T-helper 2 cell treated with Interferon-gamma antibody and Interleukin-4, amounts not matched to agents 5 μg/mL and 100 μg/mL, for 36 hours (primary cell): ENCODE data around the gene RASSF7.
A peak's percentile ranks its signal among the peaks of the same experiment; 100 is the strongest.

ENCODE experiments used
- DNase-seq: peaks from one replicate; pipeline ENCODE4 v3.0.0; 2021; ENCODE audit warnings: low spot score
- H3K27ac Mint-ChIP-seq: one replicate; pipeline ENCODE4 v1.8.0; 2021; ENCODE audit warnings: mild to moderate bottlenecking, mixed read lengths
- H3K27me3 Mint-ChIP-seq: one replicate; pipeline ENCODE4 v1.8.0; 2021; ENCODE audit warnings: low read depth, mixed read lengths
- H3K36me3 Mint-ChIP-seq: one replicate; pipeline ENCODE4 v1.8.0; 2021; ENCODE audit warnings: low read depth, mixed read lengths
- H3K4me1 Mint-ChIP-seq: one replicate; pipeline ENCODE4 v1.8.0; 2021; ENCODE audit warnings: low read depth, mixed read lengths
- H3K4me3 Mint-ChIP-seq: one replicate; pipeline ENCODE4 v1.8.0; 2022; ENCODE audit warnings: mild to moderate bottlenecking, moderate library complexity, mixed read lengths
- H3K9me3 Mint-ChIP-seq: one replicate; pipeline ENCODE4 v1.8.0; 2021; ENCODE audit warnings: mixed read lengths

The RASSF7 gene

DNA sequence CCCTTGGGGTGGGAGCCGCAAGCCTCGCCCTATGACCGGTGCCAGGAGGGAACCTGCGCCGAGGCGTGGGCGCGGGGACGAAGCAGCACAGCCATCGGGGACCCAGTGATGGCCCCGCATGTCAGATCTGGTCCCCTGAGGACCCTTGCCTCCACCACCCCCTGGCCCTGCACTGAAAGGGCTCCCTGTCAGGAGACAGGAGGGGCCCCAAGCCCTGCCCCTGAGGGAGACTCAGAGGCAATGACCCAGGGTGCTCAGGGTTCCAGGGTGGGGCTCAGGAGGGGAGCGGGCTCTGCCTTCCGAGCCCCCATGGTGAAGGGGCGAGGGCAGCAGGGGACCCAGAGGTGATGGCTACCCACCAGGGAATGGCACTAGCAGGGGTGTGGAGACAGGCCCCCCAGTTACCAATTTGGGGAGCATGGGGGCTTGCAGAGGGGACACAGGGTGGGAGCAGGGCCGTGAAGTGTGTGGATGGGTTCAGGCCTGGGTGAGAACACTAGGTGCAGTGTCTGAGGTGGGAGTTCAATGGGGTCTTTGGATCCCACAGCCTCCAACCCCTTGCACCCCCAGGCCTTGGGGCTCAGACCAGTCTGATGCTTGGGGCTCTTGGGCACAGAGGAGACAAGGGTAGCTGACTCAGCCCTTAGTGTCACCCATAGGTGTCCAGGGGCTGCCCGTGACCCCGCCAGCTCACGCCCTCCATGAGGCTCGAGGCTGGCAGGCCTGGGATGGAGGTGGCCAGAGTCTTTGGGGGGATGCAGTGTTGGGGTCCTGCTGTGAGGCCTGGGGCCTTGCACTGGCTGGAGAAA, 22.9 kb upstream of the RASSF7 start:
- Mint-ChIP-seq H3K4me3 (peak overlapping the region; percentile 51), H3K27me3 (no peaks in the 10 kb centered on the region), H3K27ac (no peak overlapping the region)

DNA sequence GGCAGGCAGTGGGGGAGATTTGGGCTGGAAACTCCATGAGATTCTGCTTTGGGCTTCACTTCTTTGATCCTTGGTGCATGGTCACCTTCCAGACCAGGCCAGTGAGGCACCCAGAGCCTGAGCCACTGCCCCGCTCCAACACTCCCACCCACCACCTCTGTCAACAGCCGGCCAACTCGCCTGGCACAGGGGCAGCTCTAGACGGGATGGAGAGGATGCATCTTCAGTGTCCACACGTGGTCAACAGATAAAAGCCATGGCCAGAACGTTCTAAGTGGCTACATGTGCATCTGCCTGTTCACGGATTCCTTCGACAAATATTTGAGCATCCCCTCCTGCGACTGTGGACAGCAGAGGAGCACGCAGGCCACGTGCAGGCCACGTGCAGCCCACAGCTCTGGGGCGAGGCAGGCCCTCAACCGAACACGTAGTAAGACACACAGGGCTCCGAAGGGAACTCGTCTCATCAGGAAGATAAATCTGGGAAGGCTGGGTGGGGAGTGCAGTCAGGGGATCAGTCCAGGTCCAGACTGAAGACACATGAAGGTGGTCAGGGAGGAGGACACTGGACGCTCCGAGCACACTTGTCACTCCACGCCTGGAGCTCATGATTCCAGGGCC, 22.2 kb upstream of the RASSF7 start:
- H3K27ac Mint-ChIP-seq: no peak overlapping the region
- H3K27me3 Mint-ChIP-seq: no peaks in the 10 kb centered on the region
- no peak for DNase-seq
- H3K4me3 Mint-ChIP-seq: no peak overlapping the region
- H3K36me3 Mint-ChIP-seq: no peaks in the 10 kb centered on the region
- H3K4me1 Mint-ChIP-seq: peaks cover 6% of the 10 kb centered on the region
- H3K9me3 Mint-ChIP-seq: no peaks in the 10 kb centered on the region

More for the DNA sequence above, 22.9 kb upstream of the RASSF7 start:
- Mint-ChIP-seq H3K36me3 (no peaks in the 10 kb centered on the region), H3K9me3 (no peaks in the 10 kb centered on the region), H3K4me1 (peaks cover 6% of the 10 kb centered on the region)
- no peak for DNase-seq

DNA sequence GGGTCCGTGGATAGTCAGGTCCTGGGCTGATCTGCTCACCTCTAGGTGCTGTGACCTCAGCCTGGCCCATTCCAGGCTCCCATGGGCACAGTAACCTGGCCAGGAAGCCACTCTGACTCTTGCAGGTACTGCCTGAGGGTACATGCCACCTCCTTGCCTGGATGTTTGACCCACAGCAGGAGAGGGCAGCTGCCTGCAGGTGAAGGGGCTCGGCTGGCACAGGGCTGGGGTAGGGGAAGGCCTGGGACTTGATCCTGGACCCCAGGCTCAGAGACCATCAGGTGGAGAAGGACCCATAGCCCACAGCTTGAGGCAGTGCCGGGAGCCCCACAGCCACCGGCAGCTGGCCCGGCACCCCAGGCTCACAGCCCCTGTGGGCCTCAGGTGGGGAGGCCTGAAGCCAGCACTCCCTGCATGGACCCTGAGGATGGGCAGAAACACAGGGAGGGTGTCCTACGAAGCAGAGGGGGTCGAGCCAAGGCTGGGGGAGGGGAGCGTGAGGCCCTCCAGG, 20.7 kb upstream of the RASSF7 start:
- Mint-ChIP-seq H3K27ac (no peak overlapping the region), H3K4me3 (no peak overlapping the region), H3K36me3 (no peaks in the 10 kb centered on the region), H3K27me3 (no peaks in the 10 kb centered on the region), H3K9me3 (no peaks in the 10 kb centered on the region), H3K4me1 (peaks cover 6% of the 10 kb centered on the region)
- no peak for DNase-seq

DNA sequence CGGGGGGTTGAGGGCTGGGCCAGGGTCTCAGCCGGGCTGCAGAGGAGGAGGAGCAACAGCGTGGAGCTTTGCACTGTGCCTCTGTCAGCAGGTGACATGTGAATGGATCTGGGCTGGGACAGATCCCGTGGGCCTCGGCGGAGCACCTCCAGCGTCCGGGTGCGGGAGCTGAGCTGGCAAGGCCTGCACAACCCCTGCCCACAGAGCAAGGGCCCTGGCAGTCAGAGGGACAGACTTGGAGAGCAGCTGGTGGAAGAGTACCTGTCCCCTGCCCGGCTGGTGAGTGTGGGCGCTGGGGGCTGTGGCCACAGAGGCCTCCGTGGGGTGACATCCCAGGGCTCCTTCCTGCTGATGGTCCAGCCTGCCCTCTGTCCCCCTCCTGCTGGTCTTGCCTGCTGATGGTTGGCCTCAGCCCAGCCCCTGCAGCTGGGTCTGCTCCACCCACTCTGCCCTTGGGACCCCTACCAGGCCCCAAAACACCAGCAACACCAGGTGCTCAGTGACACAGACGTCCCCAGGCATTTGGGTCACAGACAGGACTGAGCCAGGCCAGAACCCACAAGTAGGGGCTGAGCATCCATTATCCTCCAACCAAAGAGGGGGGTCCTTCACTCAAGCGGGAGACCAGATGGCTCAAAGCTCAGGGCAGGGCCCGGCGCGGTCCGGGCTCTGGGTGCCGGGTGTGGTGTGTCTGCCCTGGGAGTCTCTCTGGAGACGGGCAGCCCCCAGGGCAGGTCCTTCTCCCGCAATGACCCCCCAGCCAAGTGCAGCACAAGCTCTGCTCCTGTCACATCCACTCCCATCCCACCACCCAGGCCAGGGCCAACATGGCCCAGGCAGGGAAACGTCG, 20.0 kb upstream of the RASSF7 start:
- no peaks in the 10 kb centered on the region for H3K36me3 Mint-ChIP-seq

DNA sequence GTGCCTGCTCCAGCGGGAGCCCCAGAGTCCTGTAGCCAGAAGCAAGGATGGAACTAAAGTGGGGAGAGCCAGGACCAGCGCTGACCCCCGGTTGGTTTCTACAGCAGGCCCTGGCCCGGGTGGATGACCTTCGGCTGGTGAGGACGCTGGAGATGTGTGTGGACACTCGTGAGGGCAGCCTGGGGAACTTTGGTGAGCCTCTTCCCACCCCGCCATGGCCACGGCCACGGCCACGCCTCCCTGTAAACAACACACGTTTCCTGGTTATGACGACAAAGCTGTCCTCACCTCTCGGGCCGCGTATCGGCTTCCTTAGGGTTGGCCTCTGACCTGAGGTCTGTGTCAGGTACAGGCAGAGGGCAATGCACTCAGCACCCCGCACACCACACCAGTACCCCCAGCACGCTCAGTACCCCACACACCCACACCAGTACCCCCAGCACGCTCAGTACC, 19.3 kb upstream of the RASSF7 start:
- Mint-ChIP-seq H3K27me3 (no peaks in the 10 kb centered on the region), H3K9me3 (no peaks in the 10 kb centered on the region)
- DNase-seq: no peak

More for the DNA sequence above, 20.0 kb upstream of the RASSF7 start:
- H3K27me3 Mint-ChIP-seq: no peaks in the 10 kb centered on the region
- no peak overlapping the region for H3K27ac Mint-ChIP-seq
- peaks cover 6% of the 10 kb centered on the region for H3K4me1 Mint-ChIP-seq
- no peak for DNase-seq
- no peak overlapping the region for H3K4me3 Mint-ChIP-seq
- no peaks in the 10 kb centered on the region for H3K9me3 Mint-ChIP-seq

DNA sequence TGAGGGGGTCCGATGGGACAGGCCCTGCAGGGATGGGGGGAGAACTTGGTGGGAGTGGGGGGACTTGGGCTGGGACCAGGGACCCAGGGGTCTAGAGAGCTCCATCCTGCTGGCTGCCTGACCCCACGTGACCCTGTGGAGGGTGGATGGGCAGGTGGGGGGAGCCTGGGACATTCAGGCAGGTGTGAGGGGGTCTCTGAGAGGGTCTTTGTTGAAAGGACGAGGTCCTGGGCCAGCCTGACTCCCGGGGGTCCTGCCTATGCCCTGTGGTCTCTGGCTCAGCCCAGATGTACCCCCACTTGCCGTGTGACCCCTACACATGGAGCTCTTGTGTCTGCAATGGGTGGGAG, 16.0 kb upstream of the RASSF7 start:
- H3K9me3 Mint-ChIP-seq: no peaks in the 10 kb centered on the region
- H3K4me1 Mint-ChIP-seq: no peaks in the 10 kb centered on the region
- no peak overlapping the region for H3K27ac Mint-ChIP-seq
- no peaks in the 10 kb centered on the region for H3K36me3 Mint-ChIP-seq
- H3K4me3 Mint-ChIP-seq: no peak overlapping the region
- DNase-seq: no peak
- H3K27me3 Mint-ChIP-seq: no peaks in the 10 kb centered on the region

More for the DNA sequence above, 19.3 kb upstream of the RASSF7 start:
- H3K4me3 Mint-ChIP-seq: no peak overlapping the region
- no peak overlapping the region for H3K27ac Mint-ChIP-seq
- H3K36me3 Mint-ChIP-seq: no peaks in the 10 kb centered on the region
- H3K4me1 Mint-ChIP-seq: peaks cover 3% of the 10 kb centered on the region

DNA sequence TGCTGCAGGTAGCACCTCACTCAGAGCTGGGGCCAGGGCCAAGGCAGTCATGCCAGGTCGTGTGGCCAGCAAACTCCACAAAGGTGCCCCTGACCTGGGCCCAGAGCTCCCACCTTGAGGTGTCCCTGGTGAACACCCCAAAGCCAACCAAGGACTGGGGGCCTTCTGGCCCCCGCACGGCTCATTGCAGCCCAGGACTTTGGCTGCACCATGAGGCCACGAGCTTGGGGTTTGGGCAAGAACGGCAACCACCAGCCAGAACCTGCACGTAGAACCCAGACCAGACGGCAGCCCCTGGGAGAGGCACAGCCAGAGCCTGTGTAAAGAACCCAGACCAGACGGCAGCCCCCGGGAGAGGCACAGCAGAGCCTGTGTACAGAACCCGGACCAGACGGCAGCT, 15.6 kb upstream of the RASSF7 start:
- no peak for DNase-seq
- Mint-ChIP-seq H3K36me3 (no peaks in the 10 kb centered on the region), H3K4me1 (no peaks in the 10 kb centered on the region), H3K27ac (no peak overlapping the region), H3K9me3 (no peaks in the 10 kb centered on the region), H3K27me3 (no peaks in the 10 kb centered on the region), H3K4me3 (no peak overlapping the region)

DNA sequence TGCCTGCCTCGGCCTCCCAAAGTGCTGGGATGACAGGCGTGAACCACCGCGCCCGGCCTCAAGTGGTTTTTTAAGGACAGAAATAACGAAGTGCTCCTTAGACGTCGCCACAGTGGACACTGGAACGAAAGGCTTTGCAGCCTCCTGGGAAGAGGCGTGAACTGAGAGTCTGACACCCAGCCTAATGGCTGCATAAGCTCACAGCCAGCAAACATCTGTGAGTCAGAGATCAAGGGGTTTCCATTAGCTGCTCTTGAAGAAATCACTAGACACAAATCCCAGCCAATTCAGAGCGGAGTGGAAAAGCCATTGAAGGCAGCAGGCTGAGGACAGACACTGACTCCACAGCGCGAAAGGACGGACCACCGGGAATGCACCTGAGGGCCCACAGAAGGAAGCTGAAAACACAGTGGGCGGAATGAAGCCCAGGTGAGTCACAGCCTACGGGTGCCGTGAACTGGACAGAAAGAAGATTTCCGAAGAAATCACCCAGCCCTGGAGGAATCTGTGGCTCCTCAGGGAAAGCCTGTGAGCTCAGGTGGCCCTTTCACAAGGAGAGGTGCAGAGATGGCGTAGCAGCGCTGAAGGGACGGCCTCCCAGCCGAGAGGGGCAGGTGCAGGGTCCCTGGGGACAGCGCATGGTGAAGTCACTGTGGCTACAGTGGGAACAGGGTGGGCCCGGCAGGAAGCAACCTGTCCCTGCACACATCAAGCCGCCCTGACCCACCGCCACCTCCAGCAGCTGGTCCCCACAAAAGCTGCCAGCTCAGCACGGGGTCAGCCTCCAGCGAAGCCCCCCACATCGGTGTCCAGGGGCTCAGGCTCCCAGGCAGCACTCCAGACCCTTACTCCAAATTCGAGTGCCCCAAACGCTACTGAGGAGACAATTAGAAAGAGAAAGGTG, 11.8 kb upstream of the RASSF7 start:
- H3K27ac Mint-ChIP-seq: no peak overlapping the region
- H3K9me3 Mint-ChIP-seq: no peaks in the 10 kb centered on the region
- DNase-seq: no peak
- H3K4me3 Mint-ChIP-seq: no peak overlapping the region
- no peaks in the 10 kb centered on the region for H3K36me3 Mint-ChIP-seq
- H3K4me1 Mint-ChIP-seq: no peaks in the 10 kb centered on the region
- no peaks in the 10 kb centered on the region for H3K27me3 Mint-ChIP-seq

DNA sequence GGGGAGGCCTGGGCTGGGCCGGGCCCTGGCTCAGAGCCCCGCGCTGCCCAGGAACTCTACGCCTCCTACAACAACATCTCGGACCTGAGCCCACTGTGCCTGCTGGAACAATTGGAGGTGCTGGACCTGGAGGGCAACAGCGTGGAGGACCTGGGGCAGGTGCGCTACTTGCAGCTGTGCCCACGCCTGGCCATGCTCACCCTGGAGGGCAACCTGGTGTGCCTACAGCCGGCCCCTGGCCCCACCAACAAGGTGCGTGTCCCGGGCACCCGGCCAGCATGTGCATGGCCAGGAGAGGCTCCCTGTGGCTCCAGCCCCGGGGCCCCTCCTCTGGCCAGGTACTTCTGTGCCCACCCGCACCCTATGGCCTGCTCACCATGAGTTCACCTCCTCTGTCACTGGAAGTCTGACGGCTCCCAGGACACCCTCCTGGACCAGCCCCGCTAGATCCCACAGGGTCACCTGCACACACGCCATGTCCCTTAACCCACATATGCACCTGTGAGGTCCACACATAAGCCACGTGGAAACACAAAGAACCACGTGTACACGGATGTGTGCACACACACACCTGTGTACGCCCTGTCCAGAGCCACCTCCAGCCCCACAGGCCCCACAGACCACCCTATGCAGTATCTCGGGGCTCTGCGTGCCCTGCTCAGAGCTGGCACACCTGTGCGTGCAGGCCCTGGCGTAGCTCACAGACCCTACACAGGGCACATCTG, 10.6 kb upstream of the RASSF7 start:
- no peaks in the 10 kb centered on the region for H3K4me1 Mint-ChIP-seq
- no peaks in the 10 kb centered on the region for H3K36me3 Mint-ChIP-seq
- no peak for DNase-seq
- H3K27me3 Mint-ChIP-seq: no peaks in the 10 kb centered on the region
- H3K9me3 Mint-ChIP-seq: no peaks in the 10 kb centered on the region
- no peak overlapping the region for H3K4me3 Mint-ChIP-seq
- H3K27ac Mint-ChIP-seq: no peak overlapping the region

DNA sequence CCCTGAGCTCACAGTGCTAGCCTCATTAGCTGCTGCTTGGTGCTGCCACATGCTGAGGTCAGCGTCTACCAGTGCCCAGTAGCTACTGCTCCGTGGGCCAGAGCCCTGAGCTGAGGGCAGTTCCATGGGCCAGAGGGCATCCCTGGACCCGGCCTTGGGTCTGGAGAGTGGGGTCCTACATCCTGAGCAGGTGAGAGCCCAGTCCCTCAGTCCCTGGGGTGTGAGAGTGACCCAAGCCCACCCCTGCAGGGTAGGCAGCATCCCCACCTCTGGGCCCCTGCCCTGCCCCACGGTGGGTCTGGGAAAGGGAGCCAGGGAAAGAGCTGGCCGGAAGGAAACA, 10.1 kb upstream of the RASSF7 start:
- no peaks in the 10 kb centered on the region for H3K4me1 Mint-ChIP-seq
- no peaks in the 10 kb centered on the region for H3K27me3 Mint-ChIP-seq
- no peaks in the 10 kb centered on the region for H3K9me3 Mint-ChIP-seq
- no peak overlapping the region for H3K27ac Mint-ChIP-seq
- DNase-seq: no peak
- H3K4me3 Mint-ChIP-seq: no peak overlapping the region
- no peaks in the 10 kb centered on the region for H3K36me3 Mint-ChIP-seq

DNA sequence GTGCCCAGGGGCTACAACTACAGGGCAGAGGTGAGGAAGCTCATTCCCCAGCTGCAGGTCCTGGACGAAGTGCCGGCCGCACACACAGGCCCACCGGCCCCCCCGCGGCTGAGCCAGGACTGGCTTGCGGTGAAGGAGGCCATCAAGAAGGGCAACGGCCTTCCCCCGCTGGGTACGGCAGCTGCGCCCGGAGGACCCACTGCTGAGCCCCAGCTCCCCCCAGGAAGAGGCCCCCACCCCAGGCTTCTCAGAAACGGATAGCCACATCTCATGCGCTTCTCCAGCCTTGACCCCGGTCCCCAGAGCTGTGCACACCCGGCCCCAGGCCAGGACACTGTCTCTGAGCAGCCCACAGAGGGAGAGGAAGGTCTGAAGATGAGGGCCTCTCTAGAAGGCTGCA, 9.6 kb upstream of the RASSF7 start:
- Mint-ChIP-seq H3K4me3 (no peak overlapping the region), H3K27ac (no peak overlapping the region), H3K36me3 (no peaks in the 10 kb centered on the region), H3K27me3 (no peaks in the 10 kb centered on the region), H3K9me3 (no peaks in the 10 kb centered on the region), H3K4me1 (no peaks in the 10 kb centered on the region)
- no peak for DNase-seq

DNA sequence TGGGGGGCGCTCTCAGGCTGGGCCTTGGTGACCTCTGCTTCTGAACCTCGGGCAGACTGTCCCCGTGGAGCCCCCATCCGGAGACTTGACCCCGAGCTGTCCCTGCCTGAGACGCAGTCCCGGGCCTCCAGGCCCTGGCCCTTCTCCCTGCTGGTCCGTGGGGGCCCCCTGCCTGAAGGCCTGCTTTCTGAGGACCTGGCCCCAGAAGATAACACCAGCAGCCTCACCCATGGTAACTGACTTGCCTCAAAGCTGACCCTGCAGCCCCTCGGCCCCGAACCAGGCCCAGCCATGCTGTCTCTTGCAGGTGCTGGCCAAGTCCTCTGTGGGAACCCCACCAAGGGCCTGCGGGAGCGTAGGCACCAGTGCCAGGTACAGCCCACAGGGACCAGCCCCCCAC, 9.2 kb upstream of the RASSF7 start:
- Mint-ChIP-seq H3K27me3 (peaks cover 4% of the 10 kb centered on the region), H3K36me3 (no peaks in the 10 kb centered on the region), H3K27ac (no peak overlapping the region), H3K9me3 (no peaks in the 10 kb centered on the region), H3K4me3 (no peak overlapping the region), H3K4me1 (no peaks in the 10 kb centered on the region)
- DNase-seq: no peak
